ENCODE results near the gene SASH1.
A peak's percentile ranks its signal among the peaks of the same experiment; 100 is the strongest.

The SASH1 gene

GRCh38 chr6:148518511-148519156 lies 176.0 kb downstream of the SASH1 start:
- no peaks in the 10 kb centered on the region for H3K27me3 ChIP-seq
- TF ChIP-seq CTCF (IDR thresholded peaks at IDR 0.05), result no peak
- H3K36me3 ChIP-seq, result peaks cover 23 to 69% (median 29%) of the 10 kb centered on the region in 3 donors
- peak overlapping the region; percentile 23 to 49 for H3K27ac ChIP-seq
- intact Hi-C loops (cut with DNase I; ENCODE audit: low total_unique reads), result no loop called here
- peaks cover 0 to 60% (median 11%) of the 10 kb centered on the region in 4 donors for H3K4me1 ChIP-seq
- peak in 1 of 2 donors; percentile 54 for DNase-seq
- no peak overlapping the region for H3K4me3 ChIP-seq
- no peaks in the 10 kb centered on the region for H3K9me3 ChIP-seq

- TF ChIP-seq CTCF (IDR thresholded peaks at IDR 0.05), result no peak
- Histone ChIP-seq H3K4me3 (no peak overlapping the region), H3K9me3 (no peaks in the 10 kb centered on the region), H3K36me3 (peaks cover 25 to 64% (median 29%) of the 10 kb centered on the region in 3 donors), H3K27ac (peak overlapping the region; percentile 65 to 71), H3K4me1 (peaks cover 0 to 59% (median 9%) of the 10 kb centered on the region in 4 donors), H3K27me3 (no peaks in the 10 kb centered on the region)
- intact Hi-C loops (cut with DNase I; ENCODE audit: low total_unique reads), result loop anchor here (10.0 kb wide), 1 partner anchor 55 kb away; no protein-coding TSS in a partner anchor
- DNase-seq, result no peak
These were observed 177.6 kb downstream of the SASH1 start for GRCh38 chr6:148520109-148520841.

- no peak for DNase-seq
- Histone ChIP-seq H3K36me3 (peaks cover 29 to 57% (median 30%) of the 10 kb centered on the region in 3 donors), H3K4me1 (peaks cover 0 to 58% (median 11%) of the 10 kb centered on the region in 4 donors), H3K9me3 (no peaks in the 10 kb centered on the region), H3K27ac (peak overlapping the region; percentile 65 to 71), H3K4me3 (no peak overlapping the region), H3K27me3 (no peaks in the 10 kb centered on the region)
- TF ChIP-seq CTCF (IDR thresholded peaks at IDR 0.05), result no peak
- intact Hi-C loops (cut with DNase I; ENCODE audit: low total_unique reads), result loop anchor here (10.0 kb wide), 1 partner anchor 56 kb away; no protein-coding TSS in a partner anchor
These were observed 178.5 kb downstream of the SASH1 start for GRCh38 chr6:148521158-148521557.

GRCh38 chr6:148521586-148521985 lies 178.9 kb downstream of the SASH1 start:
- no peaks in the 10 kb centered on the region for H3K9me3 ChIP-seq
- peaks cover 0 to 58% (median 11%) of the 10 kb centered on the region in 4 donors for H3K4me1 ChIP-seq
- H3K4me3 ChIP-seq, result no peak overlapping the region
- H3K27me3 ChIP-seq, result no peaks in the 10 kb centered on the region
- H3K27ac ChIP-seq, result peak overlapping the region; percentile 65 to 71
- TF ChIP-seq CTCF (IDR thresholded peaks at IDR 0.05), result no peak
- DNase-seq, result no peak
- peaks cover 29 to 57% (median 34%) of the 10 kb centered on the region in 3 donors for H3K36me3 ChIP-seq
- intact Hi-C loops (cut with DNase I; ENCODE audit: low total_unique reads), result loop anchor here (10.0 kb wide), 1 partner anchor 57 kb away; no protein-coding TSS in a partner anchor

- H3K36me3 ChIP-seq, result peaks cover 35 to 56% (median 36%) of the 10 kb centered on the region in 3 donors
- no peaks in the 10 kb centered on the region for H3K9me3 ChIP-seq
- peaks cover 0 to 60% (median 11%) of the 10 kb centered on the region in 4 donors for H3K4me1 ChIP-seq
- H3K27me3 ChIP-seq, result no peaks in the 10 kb centered on the region
- TF ChIP-seq CTCF (IDR thresholded peaks at IDR 0.05), result no peak
- no peak overlapping the region for H3K4me3 ChIP-seq
- DNase-seq, result no peak
- intact Hi-C loops (cut with DNase I; ENCODE audit: low total_unique reads), result loop anchor here (10.0 kb wide), 1 partner anchor 58 kb away; no protein-coding TSS in a partner anchor
- peak overlapping the region in 1 of 2 donors; percentile 80 for H3K27ac ChIP-seq
These were observed 180.4 kb downstream of the SASH1 start for GRCh38 chr6:148523048-148523447.

All from tibial artery (tissue), 4 donors.